Activated CD4-positive, alpha-beta T cell treated with anti-CD3 and anti-CD28 coated beads, Interleukin-2, Interleukin-6, amounts not matched to agents 100 ng/mL and 50 ng/mL, durations not matched to agents 16 hours and 8 hours (primary cell): ENCODE results near the gene SRGN.
"Not testable (repeated sequence)": the region's sequence is repeated elsewhere in the genome, so short reads cannot be mapped to it uniquely, and the experiment has no call there.

Experiments
- DNase-seq: peaks from one replicate; pipeline ENCODE4 v3.0.0-alpha.2; 2020

Gene SRGN

GRCh38 chr10:69087590-69088470 lies at the start of gene SRGN:
TSS of gene SRGN (plus strand) at chr10:69088103. CDS start at chr10:69088158, 55 bp downstream.
- peak; percentile 95 for DNase-seq

- not testable (repeated sequence) for DNase-seq
Observed at GRCh38 chr10:69040904-69041303, 47.0 kb upstream of the SRGN start.

- DNase-seq, result no peak
Observed at GRCh38 chr10:69042417-69042816, 45.5 kb upstream of the SRGN start.

- no peak for DNase-seq
Observed at GRCh38 chr10:69042838-69043237, 45.1 kb upstream of the SRGN start.

GRCh38 chr10:69043931-69044531 lies 43.9 kb upstream of the SRGN start:
- DNase-seq, result peak; percentile 65

- DNase-seq, result no peak
Observed at GRCh38 chr10:69044546-69044945, 43.4 kb upstream of the SRGN start.

- peak; percentile 88 for DNase-seq
Observed at GRCh38 chr10:69045441-69046300, 42.2 kb upstream of the SRGN start.

- DNase-seq, result no peak
Observed at GRCh38 chr10:69047111-69047832, 40.6 kb upstream of the SRGN start.

GRCh38 chr10:69048103-69048502 lies 39.8 kb upstream of the SRGN start:
- peak; percentile 67 for DNase-seq

GRCh38 chr10:69049566-69049961 lies 38.3 kb upstream of the SRGN start:
- DNase-seq, result no peak

GRCh38 chr10:69051303-69051702 lies 36.6 kb upstream of the SRGN start:
- peak; percentile 38 for DNase-seq

GRCh38 chr10:69051710-69052487 lies 36.0 kb upstream of the SRGN start:
- DNase-seq, result no peak

- no peak for DNase-seq
Observed at GRCh38 chr10:69052736-69053135, 35.2 kb upstream of the SRGN start.

- DNase-seq, result peak; percentile 67
Observed at GRCh38 chr10:69055241-69055640, 32.7 kb upstream of the SRGN start.

GRCh38 chr10:69056129-69056528 lies 31.8 kb upstream of the SRGN start:
- DNase-seq, result no peak

GRCh38 chr10:69056536-69057260 lies 31.2 kb upstream of the SRGN start:
- no peak for DNase-seq

GRCh38 chr10:69057261-69057950 lies 30.5 kb upstream of the SRGN start:
- DNase-seq, result peak; percentile 42

GRCh38 chr10:69057951-69058297 lies 30.0 kb upstream of the SRGN start:
- DNase-seq, result no peak

GRCh38 chr10:69060127-69060798 lies 27.6 kb upstream of the SRGN start:
- no peak for DNase-seq
